Mesenchymal stem cell (in vitro differentiated cells and primary cell): ENCODE measurements around the gene INSRR.

Experiments
- DNase-seq: peaks from one replicate; pipeline ENCODE4 v3.0.0-alpha.2; 2013
- H2AFZ ChIP-seq: one replicate; pipeline ENCODE4 v1.6.1; 2013; ENCODE audit warnings: low read depth, mild to moderate bottlenecking, control low read depth, inconsistent platforms, low read length, moderate library complexity
- H2AK5ac ChIP-seq: 2 replicates; pipeline ENCODE4 v1.6.1; 2013; ENCODE audit warnings: low read length, moderate library complexity, mild to moderate bottlenecking, inconsistent platforms; ENCODE audit not compliant: severe bottlenecking
- H2BK120ac ChIP-seq: one replicate; pipeline ENCODE4 v1.6.1; 2013; ENCODE audit warnings: low read depth, mild to moderate bottlenecking, inconsistent platforms, low read length, moderate library complexity
- H2BK12ac ChIP-seq, 2 experiments: one replicate each; pipeline ENCODE4 v1.6.1; 2013; ENCODE audit warnings: inconsistent platforms in 2 of 2, low read length in 2 of 2, mild to moderate bottlenecking in 2 of 2, moderate library complexity in 2 of 2, control low read depth in 1 of 2
- H2BK15ac ChIP-seq: one replicate; pipeline ENCODE4 v1.6.1; 2013; ENCODE audit warnings: mild to moderate bottlenecking, low read depth, inconsistent platforms; ENCODE audit not compliant: poor library complexity, severe bottlenecking
- H2BK5ac ChIP-seq: 2 replicates; pipeline ENCODE4 v1.6.1; 2013; ENCODE audit warnings: low read depth, mild to moderate bottlenecking, low read length, control low read depth, inconsistent platforms; ENCODE audit not compliant: poor library complexity, severe bottlenecking
- H3K14ac ChIP-seq, 2 experiments: one replicate each; pipeline ENCODE4 v1.6.1; 2013; ENCODE audit warnings: inconsistent platforms in 2 of 2, low read length in 2 of 2, control low read depth in 1 of 2, mild to moderate bottlenecking in 1 of 2, moderate library complexity in 1 of 2
- H3K18ac ChIP-seq, 2 experiments: one replicate each; pipeline ENCODE4 v1.6.1; 2013; ENCODE audit warnings: inconsistent platforms in 2 of 2, low read length in 2 of 2, control low read depth in 1 of 2, low read depth in 1 of 2, mild to moderate bottlenecking in 1 of 2
- H3K23ac ChIP-seq, 2 experiments: one replicate each; pipeline ENCODE4 v1.6.1; 2013; ENCODE audit warnings: inconsistent platforms in 2 of 2, low read length in 2 of 2, mild to moderate bottlenecking in 2 of 2, moderate library complexity in 2 of 2, control low read depth in 1 of 2
- H3K27ac ChIP-seq: 2 replicates; pipeline ENCODE4 v1.5.1; 2013; ENCODE audit warnings: mild to moderate bottlenecking, moderate library complexity, low read length, control low read depth, inconsistent platforms; ENCODE audit not compliant: poor library complexity, severe bottlenecking
- H3K27me3 ChIP-seq, 2 experiments: 2 replicates each; pipeline versions ENCODE4 v1.6.1 to v1.7.0; 2013; ENCODE audit warnings: low read length in 2 of 2, mild to moderate bottlenecking in 2 of 2, moderate library complexity in 2 of 2, control low read depth in 1 of 2, inconsistent platforms in 1 of 2; ENCODE audit not compliant: control insufficient read depth in 1 of 2, insufficient read depth in 1 of 2
- H3K36me3 ChIP-seq, 2 experiments: 2 replicates each; pipeline versions ENCODE4 v1.6.1 to v1.7.0; 2013; ENCODE audit warnings: low read length in 2 of 2, control low read depth in 1 of 2, inconsistent platforms in 1 of 2, low read depth in 1 of 2, mild to moderate bottlenecking in 1 of 2; ENCODE audit not compliant: insufficient read depth in 2 of 2, control insufficient read depth in 1 of 2
- H3K4ac ChIP-seq, 2 experiments: one replicate each; pipeline ENCODE4 v1.6.1; 2013; ENCODE audit warnings: inconsistent platforms in 2 of 2, low read length in 2 of 2, mild to moderate bottlenecking in 2 of 2, moderate library complexity in 2 of 2, control low read depth in 1 of 2, low read depth in 1 of 2
- H3K4me1 ChIP-seq: 2 replicates; pipeline ENCODE4 v1.6.1; 2013; ENCODE audit warnings: low read depth, low read length, control low read depth; ENCODE audit not compliant: control insufficient read depth, insufficient read depth
- H3K4me2 ChIP-seq: 2 replicates; pipeline ENCODE4 v1.6.1; 2013; ENCODE audit warnings: low read length, mild to moderate bottlenecking, inconsistent platforms; ENCODE audit not compliant: poor library complexity, severe bottlenecking
- H3K4me3 ChIP-seq, 2 experiments: 2 replicates each; pipeline versions ENCODE4 v1.5.1 to v1.7.0; 2013; ENCODE audit warnings: low read length in 2 of 2, mild to moderate bottlenecking in 2 of 2, control low read depth in 1 of 2, low read depth in 1 of 2; ENCODE audit not compliant: insufficient read depth in 1 of 2
- H3K79me1 ChIP-seq: replicated peaks from 2 replicates; pipeline ENCODE4 v1.6.1; 2013; ENCODE audit warnings: mild to moderate bottlenecking, control low read depth, low read length, inconsistent platforms; ENCODE audit not compliant: poor library complexity, severe bottlenecking
- H3K9ac ChIP-seq: 2 replicates; pipeline ENCODE4 v1.7.0; 2013; ENCODE audit warnings: mild to moderate bottlenecking, low read length, moderate library complexity
- H3K9me3 ChIP-seq: 2 replicates; pipeline ENCODE4 v1.7.0; 2013; ENCODE audit warnings: mild to moderate bottlenecking, low read length; ENCODE audit not compliant: control insufficient read depth
- H4K8ac ChIP-seq: one replicate; pipeline ENCODE4 v1.6.1; 2013; ENCODE audit warnings: inconsistent platforms, mild to moderate bottlenecking, low read length, moderate library complexity
- H4K91ac ChIP-seq: one replicate; pipeline ENCODE4 v1.6.1; 2013; ENCODE audit warnings: mild to moderate bottlenecking, low read length, inconsistent platforms
- WGBS: methylation state at CpG from one replicate; pipeline ENCODE4 v1.1.7; 2013; ENCODE audit warnings: mixed read lengths; 5-methylcytosine and 5-hydroxymethylcytosine counted together

The INSRR gene

DNA sequence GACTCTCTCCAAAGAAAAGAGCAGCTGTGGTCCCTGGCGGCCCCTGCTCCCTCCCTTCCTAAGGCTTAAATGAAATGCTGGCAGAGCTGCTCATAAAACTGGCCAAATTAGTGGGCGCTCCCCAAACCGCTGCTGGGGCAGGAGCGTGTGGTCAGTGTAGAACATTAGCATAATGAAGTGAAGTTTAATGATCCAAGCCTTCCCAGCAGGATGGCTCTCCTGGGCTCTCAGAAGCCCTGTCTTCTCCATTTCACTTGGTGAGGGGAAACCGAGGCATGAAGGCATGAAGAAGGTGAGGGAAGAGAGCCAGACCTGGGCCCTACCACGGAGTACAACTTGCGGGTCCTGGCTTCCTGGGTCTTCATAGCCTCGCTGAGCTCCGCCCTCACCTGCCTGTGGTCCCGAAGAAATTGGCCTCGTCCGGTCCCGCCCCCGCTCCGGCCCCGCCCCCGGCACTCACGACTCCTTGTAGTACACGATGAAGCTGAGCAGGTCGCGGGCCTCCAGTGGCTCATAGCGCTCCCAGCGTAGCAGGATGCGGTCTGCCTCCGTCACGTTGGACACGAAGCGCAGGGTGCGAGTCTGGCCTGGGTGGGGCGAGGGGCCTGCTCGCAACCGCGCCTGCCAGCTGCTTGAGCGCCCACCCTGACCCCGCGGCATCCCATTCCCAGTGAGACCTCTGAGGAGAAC is 10.3 kb downstream of the INSRR start:
- WGBS, result 10% methylated on average over 36 of the region's 36 CpGs
- Histone ChIP-seq H2BK120ac (no peak overlapping the region), H3K4me3 (no peak overlapping the region), H3K4me1 (peaks cover 22% of the 10 kb centered on the region), H3K18ac (no peak overlapping the region), H3K4ac (no peak overlapping the region), H3K36me3 (peaks cover 0 to 6% of the 10 kb centered on the region in 2 experiments), H3K79me1 (no peaks in the 10 kb centered on the region), H2BK15ac (no peak overlapping the region), H3K27ac (no peak overlapping the region), H3K14ac (peak overlapping the region in 1 of 2 experiments; percentile 72), H3K9me3 (no peaks in the 10 kb centered on the region), H2AFZ (no peak overlapping the region), H3K4me2 (no peak overlapping the region), H2BK12ac (no peak overlapping the region), H3K9ac (no peak overlapping the region), H2BK5ac (no peak overlapping the region), H4K8ac (no peak overlapping the region), H2AK5ac (no peak overlapping the region), H3K23ac (peak overlapping the region in 1 of 2 experiments; percentile 70), H4K91ac (no peak overlapping the region), H3K27me3 (peaks cover 73 to 80% of the 10 kb centered on the region in 2 experiments)
- no peak for DNase-seq

DNA sequence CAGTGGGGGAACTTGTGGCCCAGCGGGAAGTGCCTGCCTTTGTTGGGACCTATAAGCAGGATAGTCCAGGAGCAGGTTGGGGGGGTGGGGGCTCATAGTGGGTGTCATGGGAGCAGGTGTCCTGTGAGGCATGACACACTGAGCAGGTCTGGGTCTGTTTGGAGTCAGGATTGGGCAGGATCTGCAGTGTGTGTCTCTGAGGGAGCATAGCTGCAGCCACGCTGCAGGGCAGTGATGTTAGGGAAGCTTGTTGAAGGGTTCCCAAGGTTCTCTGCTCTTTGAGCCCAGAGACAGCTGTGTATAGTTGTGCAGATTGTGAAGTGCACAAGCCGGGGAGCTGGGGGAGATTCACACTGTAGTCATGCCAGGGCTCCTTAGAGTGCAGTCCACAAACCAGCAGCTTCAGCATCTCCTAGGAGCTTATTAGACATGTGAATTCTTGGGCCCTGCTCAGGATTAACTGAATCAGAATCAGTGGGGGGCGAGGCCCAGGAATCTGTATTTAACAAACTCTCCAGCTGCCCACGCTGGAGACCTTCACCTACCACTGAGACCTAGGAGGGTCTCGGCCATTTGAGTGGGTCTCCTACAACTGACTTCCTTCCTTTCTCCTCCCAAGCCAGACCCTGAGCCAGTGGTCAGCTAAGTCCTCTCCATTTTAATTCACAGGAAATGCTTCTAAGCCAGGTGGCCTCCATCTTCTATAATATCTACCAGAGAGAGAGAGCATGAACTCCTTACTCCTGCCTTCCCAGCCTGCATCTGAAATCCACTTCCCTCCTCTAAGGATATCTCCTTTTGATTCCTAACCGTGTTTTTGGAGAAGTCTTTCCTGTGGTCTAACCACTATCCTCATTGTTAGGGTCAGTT is 11.1 kb downstream of the INSRR start:
- Histone ChIP-seq H4K8ac (no peak overlapping the region), H4K91ac (no peak overlapping the region), H3K36me3 (peaks cover 0 to 4% of the 10 kb centered on the region in 2 experiments), H2BK5ac (no peak overlapping the region), H3K18ac (no peak overlapping the region), H3K4ac (no peak overlapping the region), H3K4me1 (peaks cover 22% of the 10 kb centered on the region), H3K14ac (no peak overlapping the region), H3K27ac (no peak overlapping the region), H3K4me3 (no peak overlapping the region), H3K23ac (no peak overlapping the region), H2BK12ac (no peak overlapping the region), H2BK15ac (no peak overlapping the region), H2BK120ac (no peak overlapping the region), H3K9me3 (no peaks in the 10 kb centered on the region), H3K79me1 (no peaks in the 10 kb centered on the region), H2AK5ac (no peak overlapping the region), H3K9ac (no peak overlapping the region), H3K4me2 (no peak overlapping the region), H2AFZ (no peak overlapping the region), H3K27me3 (peaks cover 76 to 80% of the 10 kb centered on the region in 2 experiments)
- WGBS, result 61% methylated on average over 7 of the region's 7 CpGs
- DNase-seq, result no peak

DNA sequence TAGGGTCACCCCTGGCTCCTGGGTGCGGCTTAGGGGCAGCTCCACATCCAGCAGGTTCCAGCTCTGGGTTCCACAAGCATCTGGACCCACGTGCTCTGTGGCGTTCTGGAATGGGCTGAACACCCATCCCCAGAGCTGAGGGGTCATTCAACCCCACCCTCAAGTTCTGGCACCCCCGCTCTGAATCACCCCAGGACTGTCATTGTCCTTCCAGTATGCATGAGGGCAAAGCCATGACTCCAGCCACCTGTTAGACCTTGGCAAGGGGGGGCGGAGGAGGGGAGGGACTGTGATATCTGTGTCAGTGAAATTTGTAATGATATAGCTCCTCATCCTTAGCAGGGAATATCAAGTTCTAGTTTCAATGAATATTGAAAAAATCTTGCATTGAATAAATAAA is 12.3 kb downstream of the INSRR start:
- H2AK5ac ChIP-seq, result no peak overlapping the region
- H2AFZ ChIP-seq, result no peak overlapping the region
- no peak overlapping the region for H3K14ac ChIP-seq
- no peak overlapping the region for H3K4me2 ChIP-seq
- no peak overlapping the region for H3K23ac ChIP-seq
- no peak overlapping the region for H3K27ac ChIP-seq
- no peak for DNase-seq
- peaks cover 10% of the 10 kb centered on the region for H3K4me1 ChIP-seq
- no peak overlapping the region for H2BK5ac ChIP-seq
- no peak overlapping the region for H2BK120ac ChIP-seq
- H4K91ac ChIP-seq, result no peak overlapping the region
- WGBS, result 78% methylated on average over 4 of the region's 5 CpGs
- peaks cover 80 to 85% of the 10 kb centered on the region in 2 experiments for H3K27me3 ChIP-seq
- no peak overlapping the region for H2BK12ac ChIP-seq
- no peak overlapping the region for H2BK15ac ChIP-seq
- H3K4me3 ChIP-seq, result no peak overlapping the region
- no peak overlapping the region for H3K18ac ChIP-seq
- no peak overlapping the region for H3K4ac ChIP-seq
- no peak overlapping the region for H3K9ac ChIP-seq
- no peaks in the 10 kb centered on the region for H3K79me1 ChIP-seq
- peaks cover 0 to under 1% of the 10 kb centered on the region in 2 experiments for H3K36me3 ChIP-seq
- H4K8ac ChIP-seq, result no peak overlapping the region
- H3K9me3 ChIP-seq, result no peaks in the 10 kb centered on the region

DNA sequence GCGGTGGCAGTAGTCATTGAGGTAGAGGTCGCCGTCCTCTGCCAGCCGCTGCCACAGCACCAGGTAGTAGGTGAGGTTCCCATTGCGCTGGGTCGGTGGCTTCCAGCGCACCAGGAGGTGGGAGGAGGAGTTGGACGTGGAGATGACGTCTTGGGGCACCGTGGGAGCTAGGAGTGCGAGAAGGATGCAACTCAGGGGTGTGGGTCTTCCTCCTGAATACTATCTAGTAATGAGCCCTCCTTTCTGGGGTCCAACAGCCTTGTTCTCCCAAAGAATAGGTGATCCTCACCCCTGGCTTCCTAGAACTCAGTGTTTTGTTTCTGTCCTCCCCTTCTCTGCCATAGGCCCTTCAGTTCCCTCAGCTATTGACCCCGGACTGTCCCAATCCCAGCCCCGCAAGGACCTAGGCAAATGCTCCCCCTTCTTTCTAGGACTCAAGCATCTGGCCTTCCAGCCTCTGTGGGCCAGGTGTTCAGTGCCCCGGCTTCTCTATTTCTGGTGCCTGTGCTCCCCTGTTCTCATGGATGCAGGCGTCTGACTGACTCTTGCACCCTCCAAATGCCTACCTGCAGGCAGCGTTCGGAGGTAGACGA is 12.9 kb downstream of the INSRR start:
- Histone ChIP-seq H3K23ac (peak overlapping the region in 1 of 2 experiments; percentile 23), H3K27ac (no peak overlapping the region), H3K4me3 (no peak overlapping the region), H3K27me3 (peaks cover 86 to 87% of the 10 kb centered on the region in 2 experiments), H3K36me3 (no peaks in the 10 kb centered on the region), H3K14ac (no peak overlapping the region), H2AK5ac (no peak overlapping the region), H3K79me1 (no peaks in the 10 kb centered on the region), H3K4me1 (peaks cover 10% of the 10 kb centered on the region), H4K8ac (no peak overlapping the region), H2AFZ (no peak overlapping the region), H3K9me3 (no peaks in the 10 kb centered on the region), H3K18ac (no peak overlapping the region), H2BK120ac (no peak overlapping the region), H4K91ac (no peak overlapping the region), H2BK12ac (no peak overlapping the region), H2BK5ac (no peak overlapping the region), H3K4ac (no peak overlapping the region), H3K9ac (no peak overlapping the region), H3K4me2 (no peak overlapping the region), H2BK15ac (no peak overlapping the region)
- DNase-seq, result no peak
- 47% methylated on average over 15 of the region's 18 CpGs for WGBS
